ENCODE data around the gene HACE1.

The HACE1 gene

GRCh38 chr6:104730450-104730849, 129.3 kb downstream of the HACE1 start:
- Mint-ChIP-seq H3K27ac (no peak overlapping the region), H3K36me3 (ENCODE audit: low read depth) (peaks cover 41% of the 10 kb centered on the region)

DNA sequence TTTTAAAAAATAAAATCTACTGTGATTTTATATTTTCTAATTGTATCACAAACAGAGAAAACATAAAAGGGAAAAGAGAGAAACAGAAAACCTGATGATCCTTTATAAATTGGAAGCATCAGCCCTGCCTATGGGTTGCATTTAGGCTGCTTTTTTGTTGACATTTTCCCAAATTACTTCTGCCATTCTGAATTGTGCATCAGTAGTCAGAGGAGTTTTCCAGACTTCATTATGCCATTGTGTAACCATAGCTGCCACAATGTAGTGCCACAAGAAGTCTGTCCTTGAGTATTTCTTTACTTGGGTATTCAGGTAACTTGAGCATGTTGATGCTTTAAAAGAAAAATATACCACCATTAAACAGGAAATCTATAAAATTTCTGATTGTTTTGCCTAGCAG, 130.3 kb downstream of the HACE1 start:
- H3K36me3 Mint-ChIP-seq (ENCODE audit: low read depth) = peaks cover 38% of the 10 kb centered on the region
- H3K27me3 Mint-ChIP-seq (ENCODE audit: low read depth, poor library complexity) = no peaks in the 10 kb centered on the region
- H3K4me3 Mint-ChIP-seq = no peak overlapping the region
- peaks cover 4% of the 10 kb centered on the region for H3K9me3 Mint-ChIP-seq
- TF ChIP-seq, protein P1, sequence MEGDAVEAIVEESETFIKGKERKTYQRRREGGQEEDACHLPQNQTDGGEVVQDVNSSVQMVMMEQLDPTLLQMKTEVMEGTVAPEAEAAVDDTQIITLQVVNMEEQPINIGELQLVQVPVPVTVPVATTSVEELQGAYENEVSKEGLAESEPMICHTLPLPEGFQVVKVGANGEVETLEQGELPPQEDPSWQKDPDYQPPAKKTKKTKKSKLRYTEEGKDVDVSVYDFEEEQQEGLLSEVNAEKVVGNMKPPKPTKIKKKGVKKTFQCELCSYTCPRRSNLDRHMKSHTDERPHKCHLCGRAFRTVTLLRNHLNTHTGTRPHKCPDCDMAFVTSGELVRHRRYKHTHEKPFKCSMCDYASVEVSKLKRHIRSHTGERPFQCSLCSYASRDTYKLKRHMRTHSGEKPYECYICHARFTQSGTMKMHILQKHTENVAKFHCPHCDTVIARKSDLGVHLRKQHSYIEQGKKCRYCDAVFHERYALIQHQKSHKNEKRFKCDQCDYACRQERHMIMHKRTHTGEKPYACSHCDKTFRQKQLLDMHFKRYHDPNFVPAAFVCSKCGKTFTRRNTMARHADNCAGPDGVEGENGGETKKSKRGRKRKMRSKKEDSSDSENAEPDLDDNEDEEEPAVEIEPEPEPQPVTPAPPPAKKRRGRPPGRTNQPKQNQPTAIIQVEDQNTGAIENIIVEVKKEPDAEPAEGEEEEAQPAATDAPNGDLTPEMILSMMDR (IDR thresholded peaks at IDR 0.05) = no peak
- DNase-seq = no peak
- no peaks in the 10 kb centered on the region for H3K4me1 Mint-ChIP-seq
- no peak overlapping the region for H3K27ac Mint-ChIP-seq

More at GRCh38 chr6:104730450-104730849, 129.3 kb downstream of the HACE1 start:
- no peaks in the 10 kb centered on the region for H3K4me1 Mint-ChIP-seq
- DNase-seq = no peak
- TF ChIP-seq, protein P1 (IDR thresholded peaks at IDR 0.05) = no peak
- no peaks in the 10 kb centered on the region for H3K27me3 Mint-ChIP-seq (ENCODE audit: low read depth, poor library complexity)
- H3K4me3 Mint-ChIP-seq = no peak overlapping the region
- H3K9me3 Mint-ChIP-seq = peaks cover 4% of the 10 kb centered on the region

DNA sequence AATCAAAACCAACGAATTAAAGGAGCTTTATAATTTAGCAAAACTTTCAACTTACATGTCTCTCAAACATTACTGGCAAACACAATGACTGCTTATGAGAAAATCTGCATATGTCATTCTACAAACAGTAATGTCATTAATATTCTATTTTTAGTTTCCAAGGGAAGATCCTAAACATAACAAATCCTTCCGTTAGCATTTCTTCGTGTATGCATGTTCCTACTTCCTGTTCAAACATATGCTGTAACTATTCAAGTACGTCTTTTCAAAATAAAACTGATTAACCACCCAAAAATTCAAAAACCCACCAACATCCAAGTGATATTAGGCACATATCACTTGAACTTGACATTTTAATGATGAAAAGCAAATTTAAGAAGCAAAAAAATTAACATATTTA, 131.3 kb downstream of the HACE1 start:
- no peak for DNase-seq
- TF ChIP-seq, protein P1 (IDR thresholded peaks at IDR 0.05) = no peak
- H3K36me3 Mint-ChIP-seq (ENCODE audit: low read depth) = peaks cover 32% of the 10 kb centered on the region
- no peaks in the 10 kb centered on the region for H3K27me3 Mint-ChIP-seq (ENCODE audit: low read depth, poor library complexity)
- peaks cover 4% of the 10 kb centered on the region for H3K9me3 Mint-ChIP-seq
- no peak overlapping the region for H3K27ac Mint-ChIP-seq
- no peaks in the 10 kb centered on the region for H3K4me1 Mint-ChIP-seq
- no peak overlapping the region for H3K4me3 Mint-ChIP-seq

GRCh38 chr6:104718672-104719071, 141.0 kb downstream of the HACE1 start:
- Mint-ChIP-seq H3K36me3 (ENCODE audit: low read depth) (peaks cover 12% of the 10 kb centered on the region), H3K4me3 (no peak overlapping the region), H3K4me1 (no peaks in the 10 kb centered on the region), H3K27me3 (ENCODE audit: low read depth, poor library complexity) (no peaks in the 10 kb centered on the region), H3K9me3 (no peaks in the 10 kb centered on the region), H3K27ac (no peak overlapping the region)
- TF ChIP-seq, protein P1 (IDR thresholded peaks at IDR 0.05) = no peak
- no peak for DNase-seq

- Mint-ChIP-seq H3K4me3 (no peak overlapping the region), H3K27ac (no peak overlapping the region), H3K9me3 (no peaks in the 10 kb centered on the region), H3K4me1 (no peaks in the 10 kb centered on the region), H3K36me3 (ENCODE audit: low read depth) (peaks cover 12% of the 10 kb centered on the region), H3K27me3 (ENCODE audit: low read depth, poor library complexity) (peaks cover 4% of the 10 kb centered on the region)
- no peak for DNase-seq
- TF ChIP-seq, protein P1 (IDR thresholded peaks at IDR 0.05) = no peak
Measured at GRCh38 chr6:104716858-104717257, 142.9 kb downstream of the HACE1 start.

- no peaks in the 10 kb centered on the region for H3K4me1 Mint-ChIP-seq
Measured at GRCh38 chr6:104714796-104715195, 144.9 kb downstream of the HACE1 start.

More at GRCh38 chr6:104714796-104715195, 144.9 kb downstream of the HACE1 start:
- Mint-ChIP-seq H3K27me3 (ENCODE audit: low read depth, poor library complexity) (peaks cover 4% of the 10 kb centered on the region), H3K27ac (no peak overlapping the region), H3K36me3 (ENCODE audit: low read depth) (peaks cover 8% of the 10 kb centered on the region), H3K4me3 (no peak overlapping the region), H3K9me3 (no peaks in the 10 kb centered on the region)
- TF ChIP-seq, protein P1 (IDR thresholded peaks at IDR 0.05) = no peak
- DNase-seq = no peak
